ENCODE measurements around the gene AP1G2. TPM values are rescaled to one million over a fixed set of nuclear protein-coding genes. Genes with fewer than 3 reads are reported as not detected.
A peak's percentile ranks its signal among the peaks of the same experiment; 100 is the strongest.

AP1G2 gene
- total RNA-seq, 1 donor from 2014 or later: 271 TPM

DNA sequence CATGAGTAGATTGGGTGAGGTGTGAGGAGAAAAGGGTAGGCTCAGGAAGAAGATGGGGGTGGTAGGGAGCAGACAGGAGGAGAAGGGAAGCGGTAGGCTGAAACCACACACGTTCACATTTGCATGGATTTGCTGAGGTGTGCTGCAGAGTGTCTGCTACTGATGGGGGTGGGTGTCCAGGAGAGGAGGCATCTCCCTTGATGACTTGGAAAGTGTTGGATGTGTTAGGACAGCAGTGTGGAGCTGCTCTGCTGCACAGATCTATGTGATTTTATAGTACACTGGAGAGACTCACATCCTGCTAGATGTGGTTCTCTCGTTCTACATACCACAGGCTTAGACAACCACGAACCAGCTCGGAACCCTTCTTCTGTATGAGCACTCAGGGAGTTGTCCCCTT lies 25.3 kb downstream of the AP1G2 start:
- H3K36me3 Mint-ChIP-seq: peaks cover 3% of the 10 kb centered on the region

GRCh38 chr14:23540141-23540469 lies 27.5 kb downstream of the AP1G2 start:
- H3K36me3 Mint-ChIP-seq: peaks cover 3% of the 10 kb centered on the region
- DNase-seq (ENCODE audit: low spot score in 2 of 2, unreplicated experiment in 2 of 2): no peak
- H3K27ac Mint-ChIP-seq: no peak overlapping the region
- TF ChIP-seq, protein P1, sequence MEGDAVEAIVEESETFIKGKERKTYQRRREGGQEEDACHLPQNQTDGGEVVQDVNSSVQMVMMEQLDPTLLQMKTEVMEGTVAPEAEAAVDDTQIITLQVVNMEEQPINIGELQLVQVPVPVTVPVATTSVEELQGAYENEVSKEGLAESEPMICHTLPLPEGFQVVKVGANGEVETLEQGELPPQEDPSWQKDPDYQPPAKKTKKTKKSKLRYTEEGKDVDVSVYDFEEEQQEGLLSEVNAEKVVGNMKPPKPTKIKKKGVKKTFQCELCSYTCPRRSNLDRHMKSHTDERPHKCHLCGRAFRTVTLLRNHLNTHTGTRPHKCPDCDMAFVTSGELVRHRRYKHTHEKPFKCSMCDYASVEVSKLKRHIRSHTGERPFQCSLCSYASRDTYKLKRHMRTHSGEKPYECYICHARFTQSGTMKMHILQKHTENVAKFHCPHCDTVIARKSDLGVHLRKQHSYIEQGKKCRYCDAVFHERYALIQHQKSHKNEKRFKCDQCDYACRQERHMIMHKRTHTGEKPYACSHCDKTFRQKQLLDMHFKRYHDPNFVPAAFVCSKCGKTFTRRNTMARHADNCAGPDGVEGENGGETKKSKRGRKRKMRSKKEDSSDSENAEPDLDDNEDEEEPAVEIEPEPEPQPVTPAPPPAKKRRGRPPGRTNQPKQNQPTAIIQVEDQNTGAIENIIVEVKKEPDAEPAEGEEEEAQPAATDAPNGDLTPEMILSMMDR (IDR thresholded peaks at IDR 0.05; ENCODE audit: unreplicated experiment): no peak
- no peaks in the 10 kb centered on the region for H3K27me3 Mint-ChIP-seq (ENCODE audit: low read depth)
- H3K4me1 Mint-ChIP-seq: peaks cover 29% of the 10 kb centered on the region
- H3K9me3 Mint-ChIP-seq: no peaks in the 10 kb centered on the region
- H3K4me3 Mint-ChIP-seq: no peak overlapping the region

More for the DNA sequence above, 25.3 kb downstream of the AP1G2 start:
- DNase-seq (ENCODE audit: low spot score in 2 of 2, unreplicated experiment in 2 of 2): no peak
- Mint-ChIP-seq H3K4me1 (peaks cover 32% of the 10 kb centered on the region), H3K27me3 (ENCODE audit: low read depth) (no peaks in the 10 kb centered on the region), H3K9me3 (no peaks in the 10 kb centered on the region), H3K4me3 (no peak overlapping the region), H3K27ac (no peak overlapping the region)
- TF ChIP-seq, protein P1 (IDR thresholded peaks at IDR 0.05; ENCODE audit: unreplicated experiment): no peak

DNA sequence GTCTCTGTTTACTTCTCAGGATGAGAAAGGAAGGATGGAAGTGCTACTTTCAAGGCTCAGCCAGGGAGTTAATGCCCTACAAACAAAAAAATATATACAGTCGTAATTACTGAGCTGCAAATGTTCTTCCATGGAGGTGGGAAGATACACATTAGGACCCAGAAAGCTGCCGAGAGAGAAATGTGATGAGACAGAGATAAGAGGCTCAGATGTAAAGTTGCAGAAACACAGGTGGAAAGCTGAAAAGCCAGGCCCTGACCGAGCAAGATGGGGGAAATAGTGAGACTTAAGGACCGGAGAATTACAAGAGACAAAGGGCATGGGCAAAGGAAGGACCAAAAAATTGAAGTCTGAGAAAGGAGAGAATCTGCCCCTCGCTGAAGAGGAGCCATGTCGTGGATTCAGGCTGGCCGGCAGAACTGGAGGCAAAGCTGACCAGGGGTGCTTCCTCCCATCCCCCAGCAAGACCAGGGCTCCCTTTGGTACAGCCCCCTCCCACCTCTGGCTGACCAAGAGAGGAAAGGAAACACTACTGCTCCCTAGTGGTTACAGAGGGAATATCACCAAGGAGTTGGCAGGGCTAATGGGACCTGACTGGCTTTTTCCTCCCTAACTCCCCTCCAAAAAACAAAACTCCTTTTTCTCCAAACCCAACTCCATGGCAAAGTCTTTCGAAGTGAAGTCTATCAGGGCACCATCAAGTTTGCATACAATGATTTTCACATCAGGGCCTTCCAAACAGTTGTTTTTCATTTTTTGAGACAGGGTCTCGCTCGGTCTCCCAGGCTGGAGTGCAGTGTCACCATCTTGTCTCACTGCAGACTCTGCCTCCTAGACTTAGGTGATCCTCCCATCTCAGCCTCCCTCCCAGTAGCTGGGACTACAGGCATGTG lies 28.1 kb downstream of the AP1G2 start:
- peaks cover 24% of the 10 kb centered on the region for H3K4me1 Mint-ChIP-seq
- no peaks in the 10 kb centered on the region for H3K9me3 Mint-ChIP-seq
- TF ChIP-seq, protein P1 (IDR thresholded peaks at IDR 0.05; ENCODE audit: unreplicated experiment): peak; percentile 76
- peak overlapping the region; percentile 1 for H3K4me3 Mint-ChIP-seq
- no peak for DNase-seq (ENCODE audit: low spot score in 2 of 2, unreplicated experiment in 2 of 2)
- no peaks in the 10 kb centered on the region for H3K27me3 Mint-ChIP-seq (ENCODE audit: low read depth)
- H3K27ac Mint-ChIP-seq: peak overlapping the region; percentile 31
- peaks cover 3% of the 10 kb centered on the region for H3K36me3 Mint-ChIP-seq

GRCh38 chr14:23538785-23539184 lies 28.8 kb downstream of the AP1G2 start:
- no peak for DNase-seq (ENCODE audit: low spot score in 2 of 2, unreplicated experiment in 2 of 2)
- peak overlapping the region; percentile 20 for H3K4me3 Mint-ChIP-seq
- H3K27me3 Mint-ChIP-seq (ENCODE audit: low read depth): no peaks in the 10 kb centered on the region
- H3K36me3 Mint-ChIP-seq: peaks cover 3% of the 10 kb centered on the region
- peaks cover 24% of the 10 kb centered on the region for H3K4me1 Mint-ChIP-seq
- no peaks in the 10 kb centered on the region for H3K9me3 Mint-ChIP-seq
- H3K27ac Mint-ChIP-seq: peak overlapping the region; percentile 22
- TF ChIP-seq, protein P1 (IDR thresholded peaks at IDR 0.05; ENCODE audit: unreplicated experiment): no peak

GRCh38 chr14:23538050-23538718 lies 29.4 kb downstream of the AP1G2 start:
- DNase-seq (ENCODE audit: low spot score in 2 of 2, unreplicated experiment in 2 of 2): no peak
- Mint-ChIP-seq H3K9me3 (no peaks in the 10 kb centered on the region), H3K27ac (peak overlapping the region; percentile 62), H3K27me3 (ENCODE audit: low read depth) (no peaks in the 10 kb centered on the region), H3K4me3 (peak overlapping the region; percentile 20), H3K36me3 (peaks cover under 1% of the 10 kb centered on the region), H3K4me1 (peaks cover 24% of the 10 kb centered on the region)
- TF ChIP-seq, protein P1 (IDR thresholded peaks at IDR 0.05; ENCODE audit: unreplicated experiment): no peak

Measured in mesothelial cell of epicardium (in vitro differentiated cells).